Posterior cingulate gyrus (tissue), 11 donors: Measurements from ENCODE around the gene DGKE.

Experiments used
- DNase-seq, 10 donors: peaks; one replicate each; pipeline versions ENCODE4 v3.0.0 to v3.0.0-alpha.2; 2020 to 2021; ENCODE audit warnings: mixed read lengths in 3 of 10
- intact Hi-C: fragments of 100-400 bp; cut with DNase I; formaldehyde crosslinking; loops from one replicate; pipeline ENCODE4 v1.15.1; 2023

Gene DGKE

GRCh38 chr17:56835264-56835585 is 1.3 kb downstream of the DGKE start:
- no peak for DNase-seq
- intact Hi-C loops, result no loop called here

GRCh38 chr17:56838687-56839086 is 4.7 kb downstream of the DGKE start:
- DNase-seq, result no peak
- intact Hi-C loops, result no loop called here

- intact Hi-C loops, result no loop called here
- no peak for DNase-seq
Observed at GRCh38 chr17:56842577-56842976, 8.6 kb downstream of the DGKE start.

- intact Hi-C loops, result no loop called here
Observed at GRCh38 chr17:56845934-56846333, 12.0 kb downstream of the DGKE start.

GRCh38 chr17:56847106-56847505 is 13.2 kb downstream of the DGKE start:
- intact Hi-C loops, result no loop called here
- DNase-seq, result no peak

More at GRCh38 chr17:56845934-56846333, 12.0 kb downstream of the DGKE start:
- no peak for DNase-seq

- no peak for DNase-seq
- intact Hi-C loops, result no loop called here
Observed at GRCh38 chr17:56849131-56849530, 15.2 kb downstream of the DGKE start.

- intact Hi-C loops, result no loop called here
- no peak for DNase-seq
Observed at GRCh38 chr17:56850591-56850990, 16.6 kb downstream of the DGKE start.

GRCh38 chr17:56851008-56851407 is 17.1 kb downstream of the DGKE start:
- intact Hi-C loops, result no loop called here
- no peak for DNase-seq

GRCh38 chr17:56861899-56862298 is 27.9 kb downstream of the DGKE start:
- DNase-seq, result no peak
- intact Hi-C loops, result no loop called here

GRCh38 chr17:56863974-56864373 is 30.0 kb downstream of the DGKE start:
- no peak for DNase-seq
- intact Hi-C loops, result no loop called here

- intact Hi-C loops, result no loop called here
- DNase-seq, result no peak
Observed at GRCh38 chr17:56866076-56866475, 32.1 kb downstream of the DGKE start.

- no peak for DNase-seq
Observed at GRCh38 chr17:56866496-56866895, 32.5 kb downstream of the DGKE start.

GRCh38 chr17:56867948-56868376 is 34.0 kb downstream of the DGKE start:
- no peak for DNase-seq
- intact Hi-C loops, result no loop called here

More at GRCh38 chr17:56866496-56866895, 32.5 kb downstream of the DGKE start:
- intact Hi-C loops, result no loop called here

- no peak for DNase-seq
- intact Hi-C loops, result no loop called here
Observed at GRCh38 chr17:56868716-56869115, 34.8 kb downstream of the DGKE start.

GRCh38 chr17:56870081-56870651 is 36.2 kb downstream of the DGKE start:
- intact Hi-C loops, result no loop called here
- DNase-seq, result no peak

GRCh38 chr17:56876766-56877179 is 42.8 kb downstream of the DGKE start:
- no peak for DNase-seq
- intact Hi-C loops, result no loop called here

- intact Hi-C loops, result no loop called here
- no peak for DNase-seq
Observed at GRCh38 chr17:56879280-56879679, 45.3 kb downstream of the DGKE start.

GRCh38 chr17:56880133-56880532 is 46.2 kb downstream of the DGKE start:
- intact Hi-C loops, result no loop called here

GRCh38 chr17:56880571-56880970 is 46.6 kb downstream of the DGKE start:
- DNase-seq, result no peak
- intact Hi-C loops, result no loop called here

More at GRCh38 chr17:56880133-56880532, 46.2 kb downstream of the DGKE start:
- no peak for DNase-seq

GRCh38 chr17:56881685-56882295 is 47.8 kb downstream of the DGKE start:
- intact Hi-C loops, result no loop called here
- DNase-seq, result no peak

- no peak for DNase-seq
- intact Hi-C loops, result no loop called here
Observed at GRCh38 chr17:56883616-56884015, 49.7 kb downstream of the DGKE start.

GRCh38 chr17:56884483-56885311 is 50.7 kb downstream of the DGKE start:
- intact Hi-C loops, result no loop called here
- DNase-seq, result no peak
